HFF-Myc (cell line): ENCODE results near the gene MPZL1.

Source experiments
- DNase-seq: peaks from one replicate; pipeline ENCODE4 v3.0.0-alpha.2; 2011; ENCODE audit warnings: low read depth; ENCODE audit errors: extremely low read depth
- H3K4me3 ChIP-seq: replicated peaks from 2 replicates; pipeline ENCODE4 v1.5.1; 2011; ENCODE audit warnings: low read depth, mild to moderate bottlenecking, control low read depth, low read length
- TF ChIP-seq, protein P1 (sequence below): IDR thresholded peaks from 2 replicates; pipeline ENCODE4 v1.5.1; 2012; ENCODE audit warnings: mild to moderate bottlenecking, low read depth, low read length, control low read depth; ENCODE audit errors: missing control alignments

MPZL1 gene

DNA sequence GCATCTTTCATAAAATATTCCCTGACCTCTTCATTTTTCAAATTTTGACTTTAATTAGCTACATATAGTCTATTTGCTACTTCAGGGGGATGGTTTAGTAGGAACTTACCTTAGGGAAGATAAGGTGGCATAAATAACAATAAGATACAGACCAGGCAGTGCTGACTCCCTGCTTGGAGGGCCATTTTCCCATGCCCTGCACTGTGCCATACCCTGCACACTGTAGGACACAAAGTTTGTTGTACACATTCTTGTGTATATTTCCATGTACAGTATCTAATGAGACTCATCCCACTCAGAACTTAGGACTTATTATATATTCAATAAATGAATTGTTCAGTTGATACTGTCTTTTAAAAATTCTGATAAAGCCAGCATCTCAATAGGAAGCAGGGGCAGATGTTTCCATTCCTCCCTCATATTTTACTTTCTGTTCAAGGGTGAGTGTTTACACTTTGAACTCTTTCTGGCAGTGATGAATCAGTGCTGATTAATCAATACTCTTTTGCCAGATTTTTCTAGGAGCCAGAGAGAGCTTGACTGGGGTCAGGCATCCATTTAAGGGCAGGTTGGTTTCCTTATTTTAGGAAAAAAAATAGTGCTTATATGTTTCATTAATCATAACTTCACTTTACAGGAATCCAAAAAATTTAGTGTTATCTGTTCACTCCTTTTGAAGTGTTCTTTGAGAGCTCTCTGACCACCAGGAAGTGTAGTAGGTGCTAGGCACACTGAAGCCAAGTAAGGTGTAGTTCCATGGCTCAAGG, 30.6 kb downstream of the MPZL1 start:
- H3K4me3 ChIP-seq = no peak overlapping the region
- no peak for DNase-seq
- TF ChIP-seq, protein P1, sequence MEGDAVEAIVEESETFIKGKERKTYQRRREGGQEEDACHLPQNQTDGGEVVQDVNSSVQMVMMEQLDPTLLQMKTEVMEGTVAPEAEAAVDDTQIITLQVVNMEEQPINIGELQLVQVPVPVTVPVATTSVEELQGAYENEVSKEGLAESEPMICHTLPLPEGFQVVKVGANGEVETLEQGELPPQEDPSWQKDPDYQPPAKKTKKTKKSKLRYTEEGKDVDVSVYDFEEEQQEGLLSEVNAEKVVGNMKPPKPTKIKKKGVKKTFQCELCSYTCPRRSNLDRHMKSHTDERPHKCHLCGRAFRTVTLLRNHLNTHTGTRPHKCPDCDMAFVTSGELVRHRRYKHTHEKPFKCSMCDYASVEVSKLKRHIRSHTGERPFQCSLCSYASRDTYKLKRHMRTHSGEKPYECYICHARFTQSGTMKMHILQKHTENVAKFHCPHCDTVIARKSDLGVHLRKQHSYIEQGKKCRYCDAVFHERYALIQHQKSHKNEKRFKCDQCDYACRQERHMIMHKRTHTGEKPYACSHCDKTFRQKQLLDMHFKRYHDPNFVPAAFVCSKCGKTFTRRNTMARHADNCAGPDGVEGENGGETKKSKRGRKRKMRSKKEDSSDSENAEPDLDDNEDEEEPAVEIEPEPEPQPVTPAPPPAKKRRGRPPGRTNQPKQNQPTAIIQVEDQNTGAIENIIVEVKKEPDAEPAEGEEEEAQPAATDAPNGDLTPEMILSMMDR = no peak

DNA sequence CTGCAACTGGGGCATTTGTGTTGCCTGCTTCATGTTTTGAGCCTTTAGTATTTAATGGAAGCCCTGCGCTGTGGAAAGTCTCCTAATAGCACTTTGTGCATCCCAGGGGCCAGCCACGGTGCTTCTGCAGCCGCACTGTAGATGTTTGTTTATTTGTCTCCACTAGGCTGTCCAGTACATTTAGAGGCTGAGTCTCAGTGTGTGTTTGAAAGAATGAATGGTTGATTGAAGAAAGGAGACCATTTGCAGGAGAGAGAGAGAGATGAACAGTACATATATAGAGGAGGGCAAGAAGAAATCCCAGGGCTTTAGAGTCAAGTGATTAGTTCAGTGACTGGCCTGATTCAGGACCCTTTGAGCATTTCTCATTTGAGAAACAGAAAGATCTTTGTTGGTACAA, 33.9 kb downstream of the MPZL1 start:
- TF ChIP-seq, protein P1 = no peak
- DNase-seq = no peak
- H3K4me3 ChIP-seq = no peak overlapping the region

DNA sequence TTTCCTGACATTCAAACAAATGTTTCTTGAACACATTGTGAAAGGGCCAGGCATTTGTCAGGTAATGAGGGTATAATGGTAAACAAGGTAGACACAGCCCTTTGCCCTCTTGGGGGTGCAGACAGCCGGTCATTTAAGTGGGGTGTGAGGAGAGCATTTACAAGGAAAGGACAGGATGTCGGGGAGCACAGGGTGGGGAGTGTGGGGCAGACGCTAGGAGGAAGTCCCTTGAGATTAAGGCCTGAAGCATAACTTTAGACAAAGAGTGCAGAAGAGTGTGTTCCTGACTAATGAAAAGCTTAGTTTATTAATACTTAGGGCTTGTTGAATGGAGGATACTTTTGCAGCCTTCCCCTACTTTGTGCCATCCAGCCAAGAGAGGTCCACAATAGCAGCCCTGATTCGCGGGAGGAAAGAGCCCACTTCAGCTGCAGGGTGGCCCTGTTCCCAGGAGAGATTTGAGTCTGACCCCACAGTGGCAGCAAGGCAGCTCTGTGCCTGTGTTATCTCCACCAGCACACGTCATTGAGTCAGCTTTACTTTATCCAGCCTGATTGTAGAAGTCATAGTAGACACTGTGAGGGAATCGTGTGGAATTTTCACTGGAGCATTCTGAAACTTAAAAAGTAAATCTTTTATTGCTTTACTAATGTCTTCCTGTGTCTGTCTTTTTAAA, 35.1 kb downstream of the MPZL1 start:
- TF ChIP-seq, protein P1 = no peak
- DNase-seq = no peak
- H3K4me3 ChIP-seq = no peak overlapping the region

DNA sequence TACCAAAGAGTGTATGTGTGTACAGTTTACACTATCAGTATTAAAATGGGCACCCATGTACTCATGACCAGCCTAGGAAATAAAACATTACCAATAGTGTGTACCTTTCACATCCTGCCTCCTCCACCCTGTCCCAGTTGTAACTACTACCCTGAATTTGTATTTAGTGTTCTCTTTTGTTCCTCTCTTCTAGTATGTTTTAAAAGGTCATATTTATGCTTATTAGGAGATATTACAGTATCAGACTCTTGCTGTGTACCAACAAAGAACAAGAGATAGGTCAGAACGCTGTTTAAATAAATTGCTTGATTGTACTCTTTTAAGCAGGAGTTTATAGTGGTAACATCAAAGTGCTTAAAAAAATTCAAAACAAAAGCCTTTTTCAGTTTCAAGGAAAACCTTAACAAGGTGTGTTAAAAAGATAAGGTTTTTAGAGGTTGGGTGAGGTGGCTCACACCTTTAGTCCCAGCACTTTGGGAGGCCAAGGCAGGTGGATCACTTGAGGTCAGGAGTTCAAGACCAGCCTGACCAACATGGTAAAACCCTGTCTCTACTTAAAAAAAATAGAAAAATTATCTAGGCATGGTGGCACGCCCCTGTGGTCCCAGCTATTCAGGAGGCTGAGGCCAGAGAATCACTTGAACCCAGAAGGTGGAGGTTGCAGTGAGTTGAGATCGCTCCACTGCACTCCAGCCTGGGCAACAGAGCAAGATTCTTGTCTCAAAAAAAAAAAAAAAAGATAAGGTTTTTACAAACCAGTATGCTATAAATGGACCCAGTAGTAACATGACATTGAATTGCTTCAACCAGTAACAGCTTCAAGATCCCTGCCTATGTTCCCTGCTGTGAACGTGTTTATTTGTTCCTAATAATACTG, 35.9 kb downstream of the MPZL1 start:
- no peak overlapping the region for H3K4me3 ChIP-seq
- DNase-seq = no peak
- TF ChIP-seq, protein P1 = no peak

DNA sequence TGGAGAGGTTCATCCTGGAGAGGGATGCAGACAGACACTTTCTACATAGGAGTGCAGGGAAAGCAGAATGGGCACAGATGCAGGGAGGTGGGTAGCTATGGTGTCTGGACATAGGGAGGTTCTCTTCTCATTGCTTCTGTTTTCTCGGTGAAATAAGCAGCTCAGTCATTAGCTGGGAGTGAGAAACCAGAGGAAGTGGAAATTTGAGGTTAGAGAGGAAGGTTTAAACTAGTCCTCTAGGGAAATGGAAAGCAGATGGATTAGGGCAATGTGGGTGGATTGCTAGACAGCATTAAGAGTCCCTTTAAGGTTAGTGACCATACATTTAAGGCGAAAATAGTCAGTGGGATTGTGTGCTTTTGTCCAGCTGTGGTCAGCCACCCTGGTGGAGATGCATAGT, 39.6 kb downstream of the MPZL1 start:
- TF ChIP-seq, protein P1 = no peak
- H3K4me3 ChIP-seq = no peak overlapping the region
- DNase-seq = no peak

DNA sequence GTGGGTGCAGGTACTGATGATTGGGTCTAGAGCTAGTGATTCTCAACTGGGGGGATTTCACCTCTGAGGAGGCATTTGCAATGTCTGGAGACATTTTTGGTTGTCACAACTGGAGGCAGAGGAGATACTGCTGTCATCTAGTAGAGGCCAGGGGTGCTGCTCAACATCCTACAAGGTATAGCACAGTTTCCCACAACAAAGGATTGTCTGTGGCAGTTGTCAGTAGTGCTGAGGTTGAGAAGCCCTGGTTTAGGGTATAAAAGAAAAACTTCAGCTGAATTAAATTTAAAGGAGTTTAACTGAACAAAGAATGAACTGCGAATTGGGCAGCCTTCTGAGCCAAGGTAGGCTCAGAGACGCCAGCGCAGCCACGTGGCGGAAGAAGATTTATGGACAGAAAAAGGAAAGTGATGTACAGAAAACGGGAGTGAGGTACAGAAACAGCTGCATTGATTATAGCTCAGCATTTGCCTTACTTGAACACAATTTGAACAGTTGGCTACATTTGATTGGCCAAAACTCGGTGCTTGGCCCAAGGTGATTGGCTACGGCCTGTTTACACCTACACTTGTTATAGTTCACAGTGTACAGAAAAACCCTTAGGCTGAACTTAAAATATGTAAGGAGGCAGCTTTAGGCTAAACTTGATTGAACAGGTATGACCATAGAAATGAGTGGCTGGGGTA, 40.4 kb downstream of the MPZL1 start:
- TF ChIP-seq, protein P1 = no peak
- H3K4me3 ChIP-seq = no peak overlapping the region
- no peak for DNase-seq
